CD4-positive, alpha-beta memory T cell (primary cell): ENCODE measurements around the gene ITPRIPL2. TPM values are rescaled to one million over a fixed set of nuclear protein-coding genes. Genes with fewer than 3 reads are reported as not detected.

Experiments
- CTCF ChIA-PET: fragments of 350-600 bp; sonication (Branson Sonifier 250); formaldehyde crosslinking; loops from one replicate; lab custom pipeline; 2021; ENCODE audit warnings: inconsistent platforms; ENCODE audit not compliant: partially characterized antibody; lab: Charles Lee
- POLR2A ChIA-PET: fragments of 350-600 bp; sonication (Branson Sonifier 250); formaldehyde crosslinking; loops from one replicate; lab custom pipeline; 2021; ENCODE audit not compliant: partially characterized antibody; lab: Charles Lee
- DNase-seq, 5 donors: peaks; one replicate each; pipeline versions ENCODE4 v3.0.0 to v3.0.0-alpha.2; 2020 to 2022; ENCODE audit warnings: mixed read lengths in 1 of 5
- H3K27ac ChIP-seq: one replicate; pipeline ENCODE4 v1.7.0; 2013; ENCODE audit warnings: low read depth, low read length
- H3K27me3 ChIP-seq: 2 replicates; pipeline ENCODE4 v1.7.0; 2013; ENCODE audit warnings: mild to moderate bottlenecking, low read length, moderate library complexity; ENCODE audit not compliant: insufficient read depth
- H3K36me3 ChIP-seq: 2 replicates; pipeline ENCODE4 v1.7.0; 2013; ENCODE audit warnings: mild to moderate bottlenecking, low read length, moderate library complexity; ENCODE audit not compliant: insufficient read depth
- H3K4me1 ChIP-seq: 2 replicates; pipeline ENCODE4 v1.7.0; 2013; ENCODE audit warnings: mild to moderate bottlenecking, low read length, moderate library complexity; ENCODE audit not compliant: insufficient read depth
- H3K4me3 ChIP-seq, 2 donors: one replicate each; pipeline ENCODE4 v1.7.0; 2013; ENCODE audit warnings: low read length in 2 of 2, mild to moderate bottlenecking in 1 of 2
- H3K9me3 ChIP-seq, 2 donors: one replicate each; pipeline ENCODE4 v1.7.0; 2013; ENCODE audit warnings: low read length in 2 of 2, control low read depth in 1 of 2; ENCODE audit not compliant: control insufficient read depth in 1 of 2
- H3K27ac Mint-ChIP-seq, 7 donors: one replicate each; pipeline ENCODE4 v1.8.0; 2020 to 2021; ENCODE audit warnings: mixed read lengths in 7 of 7, mild to moderate bottlenecking in 6 of 7, inconsistent platforms in 3 of 7, moderate library complexity in 3 of 7
- H3K27me3 Mint-ChIP-seq, 2 donors: one replicate each; pipeline ENCODE4 v1.8.0; 2020 to 2021; ENCODE audit warnings: mixed read lengths in 2 of 2
- H3K36me3 Mint-ChIP-seq, 2 donors: one replicate each; pipeline ENCODE4 v1.8.0; 2020 to 2021; ENCODE audit warnings: mixed read lengths in 2 of 2, inconsistent platforms in 1 of 2, mild to moderate bottlenecking in 1 of 2
- H3K4me1 Mint-ChIP-seq, 4 donors: one replicate each; pipeline ENCODE4 v1.8.0; 2020 to 2021; ENCODE audit warnings: mixed read lengths in 4 of 4, mild to moderate bottlenecking in 1 of 4
- H3K4me3 Mint-ChIP-seq, 8 donors: one replicate each; pipeline ENCODE4 v1.8.0; 2020 to 2021; ENCODE audit warnings: mixed read lengths in 8 of 8, mild to moderate bottlenecking in 7 of 8, moderate library complexity in 6 of 8, inconsistent platforms in 3 of 8
- H3K9me3 Mint-ChIP-seq, 8 donors: one replicate each; pipeline ENCODE4 v1.8.0; 2020 to 2021; ENCODE audit warnings: mixed read lengths in 8 of 8, mild to moderate bottlenecking in 5 of 8, inconsistent platforms in 3 of 8, moderate library complexity in 1 of 8
- intact Hi-C: fragments of 100-400 bp; cut with micrococcal nuclease; formaldehyde crosslinking; loops from one replicate; pipeline ENCODE4 v1.15.1; 2023
- polyA plus RNA-seq, 2 donors: library from polyadenylated mRNA; unstranded; fragments of 300-500 nt; fragmentation: Illumina TruSeq; gene quantifications; one replicate each; pipeline ENCODE4 v1.2.3, GENCODE V29; 2021
- total RNA-seq, 2 experiments: library from RNA; stranded (reverse); gene quantifications; one replicate each; pipeline ENCODE4 v1.2.3, GENCODE V29; 2021

Gene ITPRIPL2
- total and polyA plus RNA-seq, 4 experiments from 2014 or later, result 0.34 to 2.2 (median 0.95) TPM

- DNase-seq, result no peak
- Histone ChIP-seq H3K27me3 (no peaks in the 10 kb centered on the region), H3K36me3 (no peaks in the 10 kb centered on the region), H3K9me3 (no peaks in the 10 kb centered on the region), H3K4me1 (peaks cover 2% of the 10 kb centered on the region), H3K27ac (no peak overlapping the region), H3K4me3 (no peak overlapping the region)
- Mint-ChIP-seq H3K4me3 (peak overlapping the region in 2 of 8 donors; percentile 8 to 13), H3K36me3 (no peaks in the 10 kb centered on the region), H3K27ac (no peak overlapping the region), H3K9me3 (no peaks in the 10 kb centered on the region), H3K27me3 (peaks cover 9 to 16% of the 10 kb centered on the region in 2 donors), H3K4me1 (peaks cover 2 to 10% (median 4%) of the 10 kb centered on the region in 4 donors)
- ChIA-PET POLR2A (no interaction called here), CTCF (no interaction called here)
- intact Hi-C loops, result no loop called here
Measured at GRCh38 chr16:19112099-19112407, 1.7 kb upstream of the ITPRIPL2 start.

- Histone ChIP-seq H3K4me3 (no peak overlapping the region), H3K9me3 (no peaks in the 10 kb centered on the region), H3K27ac (no peak overlapping the region), H3K36me3 (no peaks in the 10 kb centered on the region), H3K27me3 (no peaks in the 10 kb centered on the region), H3K4me1 (peaks cover 27% of the 10 kb centered on the region)
- no peak for DNase-seq
- Mint-ChIP-seq H3K36me3 (no peaks in the 10 kb centered on the region), H3K27ac (no peak overlapping the region), H3K4me1 (peaks cover 15 to 32% (median 18%) of the 10 kb centered on the region in 4 donors), H3K9me3 (no peaks in the 10 kb centered on the region), H3K27me3 (peaks cover 9 to 22% of the 10 kb centered on the region in 2 donors), H3K4me3 (peak overlapping the region in 7 of 8 donors; percentile 29 to 63 (median 49))
- ChIA-PET CTCF (no interaction called here), POLR2A (no interaction called here)
- intact Hi-C loops, result no loop called here
Measured at GRCh38 chr16:19114359-19115147, 789 bp downstream of the ITPRIPL2 start.

- H3K9me3 ChIP-seq, result no peaks in the 10 kb centered on the region
- Mint-ChIP-seq H3K4me3 (peak overlapping the region in 3 of 8 donors; percentile 49 to 71 (median 64)), H3K36me3 (no peaks in the 10 kb centered on the region), H3K27ac (no peak overlapping the region), H3K27me3 (peaks cover 9 to 20% of the 10 kb centered on the region in 2 donors), H3K9me3 (no peaks in the 10 kb centered on the region), H3K4me1 (peaks cover 16 to 35% (median 18%) of the 10 kb centered on the region in 4 donors)
- ChIA-PET POLR2A (no interaction called here), CTCF (no interaction called here)
- H3K36me3 ChIP-seq, result no peaks in the 10 kb centered on the region
- no peak for DNase-seq
- no peak overlapping the region for H3K27ac ChIP-seq
- intact Hi-C loops, result no loop called here
- H3K4me1 ChIP-seq, result peaks cover 32% of the 10 kb centered on the region
- H3K27me3 ChIP-seq, result no peaks in the 10 kb centered on the region
- no peak overlapping the region for H3K4me3 ChIP-seq
Measured at GRCh38 chr16:19115148-19116021, 1.6 kb downstream of the ITPRIPL2 start.

- Mint-ChIP-seq H3K27ac (peak overlapping the region in 6 of 7 donors; percentile 26 to 86 (median 72)), H3K4me1 (peaks cover 16 to 35% (median 18%) of the 10 kb centered on the region in 4 donors), H3K36me3 (no peaks in the 10 kb centered on the region), H3K27me3 (peaks cover 9 to 19% of the 10 kb centered on the region in 2 donors), H3K4me3 (peak overlapping the region in 4 of 8 donors; percentile 30 to 73 (median 38)), H3K9me3 (no peaks in the 10 kb centered on the region)
- intact Hi-C loops, result no loop called here
- no peak overlapping the region for H3K27ac ChIP-seq
- no peak for DNase-seq
- no peaks in the 10 kb centered on the region for H3K36me3 ChIP-seq
- H3K27me3 ChIP-seq, result no peaks in the 10 kb centered on the region
- ChIA-PET CTCF (interaction anchor here (1.7 kb wide), 1 partner anchor 30 kb away, joined by 7 read pairs; no protein-coding TSS in a partner anchor), POLR2A (no interaction called here)
- no peak overlapping the region for H3K4me3 ChIP-seq
- H3K4me1 ChIP-seq, result peaks cover 32% of the 10 kb centered on the region
- H3K9me3 ChIP-seq, result no peaks in the 10 kb centered on the region
Measured at GRCh38 chr16:19116711-19117449, 3.1 kb downstream of the ITPRIPL2 start.

GRCh38 chr16:19118938-19119431, 5.2 kb downstream of the ITPRIPL2 start:
- Histone ChIP-seq H3K27ac (no peak overlapping the region), H3K36me3 (no peaks in the 10 kb centered on the region), H3K27me3 (no peaks in the 10 kb centered on the region), H3K4me1 (peaks cover 32% of the 10 kb centered on the region), H3K4me3 (peak overlapping the region; percentile 10 to 41), H3K9me3 (no peaks in the 10 kb centered on the region)
- intact Hi-C loops, result no loop called here
- Mint-ChIP-seq H3K4me1 (peaks cover 14 to 35% (median 16%) of the 10 kb centered on the region in 4 donors), H3K27ac (peak overlapping the region in 5 of 7 donors; percentile 23 to 91 (median 58)), H3K27me3 (peaks cover 3 to 8% of the 10 kb centered on the region in 2 donors), H3K9me3 (no peaks in the 10 kb centered on the region), H3K4me3 (peak overlapping the region; percentile 57 to 91 (median 68)), H3K36me3 (no peaks in the 10 kb centered on the region)
- no peak for DNase-seq
- POLR2A ChIA-PET, result no interaction called here
- CTCF ChIA-PET, result interaction anchor here (0.7 to 1.0 kb wide), 3 partner anchors 33 to 583 kb away, joined by 3 to 7 read pairs (median 4); partner anchors contain the start of gene ARL6IP1

GRCh38 chr16:19119564-19119963, 5.8 kb downstream of the ITPRIPL2 start:
- Histone ChIP-seq H3K4me1 (peaks cover 32% of the 10 kb centered on the region), H3K4me3 (peak overlapping the region in 1 of 2 donors; percentile 10), H3K36me3 (no peaks in the 10 kb centered on the region), H3K27ac (no peak overlapping the region), H3K9me3 (no peaks in the 10 kb centered on the region), H3K27me3 (no peaks in the 10 kb centered on the region)
- Mint-ChIP-seq H3K4me1 (peaks cover 14 to 35% (median 16%) of the 10 kb centered on the region in 4 donors), H3K4me3 (peak overlapping the region in 2 of 8 donors; percentile 31 to 91), H3K27me3 (peaks cover 3 to 8% of the 10 kb centered on the region in 2 donors), H3K36me3 (no peaks in the 10 kb centered on the region), H3K9me3 (no peaks in the 10 kb centered on the region), H3K27ac (peak overlapping the region in 2 of 7 donors; percentile 49 to 50)
- DNase-seq, result no peak
- POLR2A ChIA-PET, result interaction anchor here (0.7 kb wide), 1 partner anchor 59 kb away, joined by 4 read pairs; no protein-coding TSS in a partner anchor
- intact Hi-C loops, result no loop called here
- CTCF ChIA-PET, result interaction anchor here (0.8 to 1.0 kb wide), 2 partner anchors 34 to 318 kb away, joined by 3 to 4 read pairs; partner anchors contain the start of gene ARL6IP1
